Midbrain (tissue), 1 donor: ENCODE data around the gene ANKRD11.

ENCODE experiments used
- DNase-seq: peaks from one replicate; lab custom pipeline; 2025; lab: John Stamatoyannopoulos, UW

Gene ANKRD11

DNA sequence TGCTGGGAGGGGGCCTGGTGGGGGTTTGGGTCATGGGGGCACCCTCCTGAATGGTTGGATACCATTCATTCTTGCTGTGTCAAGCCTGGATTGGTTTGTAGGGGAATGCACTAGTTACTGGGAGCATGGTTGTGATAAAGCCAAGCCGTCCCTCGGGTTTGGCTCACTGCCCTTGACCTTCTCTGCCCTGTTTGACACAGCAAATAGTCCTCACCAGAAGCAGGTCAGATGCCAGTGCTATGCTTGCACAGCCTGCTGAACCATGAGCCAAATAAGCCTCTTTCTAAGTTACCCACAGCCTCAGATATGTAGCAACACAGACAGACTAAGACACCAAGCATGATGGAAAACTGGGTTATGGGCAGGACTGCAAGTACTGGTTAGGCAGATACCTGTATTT lies 258.3 kb downstream of the ANKRD11 start:
- DNase-seq: no peak

DNA sequence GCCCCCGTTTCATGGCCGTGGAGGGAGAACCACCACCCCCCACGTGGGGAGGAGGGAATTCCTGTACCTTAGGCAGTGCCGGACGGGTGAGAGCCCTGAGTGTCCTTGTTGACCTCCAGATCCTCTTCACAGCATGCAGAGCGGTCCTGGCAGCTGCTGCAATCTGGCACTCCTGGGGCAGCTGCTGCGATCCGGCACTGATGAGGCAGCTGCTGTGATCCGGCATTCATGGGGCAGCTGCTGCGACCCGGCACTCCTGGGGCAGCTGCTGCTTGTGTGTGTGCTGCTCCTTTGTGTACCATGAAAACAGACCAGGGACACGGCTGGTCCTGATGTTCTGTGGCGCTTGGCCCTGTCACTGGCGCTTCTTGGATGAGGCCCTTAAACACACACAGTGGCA lies 260.1 kb downstream of the ANKRD11 start:
- DNase-seq: no peak

DNA sequence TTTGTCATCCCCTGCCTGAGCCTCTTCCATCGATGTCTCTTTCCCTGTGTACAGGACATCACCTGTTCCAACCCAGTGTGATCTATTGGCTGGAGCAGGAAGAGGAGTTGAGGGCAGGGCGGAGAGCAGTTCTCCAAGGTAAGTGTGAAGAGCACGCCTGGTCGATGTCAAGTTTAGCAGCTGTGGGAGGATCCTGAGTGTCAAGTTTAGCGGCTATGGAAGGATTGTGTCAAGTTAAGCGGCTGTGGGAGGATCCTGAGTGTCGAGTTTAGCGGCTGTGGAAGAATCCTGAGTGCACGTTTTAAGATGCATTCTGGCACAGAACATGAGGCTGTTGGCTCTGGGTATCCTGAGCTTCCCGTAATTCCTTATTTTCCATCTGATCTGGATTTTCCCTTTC lies 265.7 kb downstream of the ANKRD11 start:
- DNase-seq: no peak

DNA sequence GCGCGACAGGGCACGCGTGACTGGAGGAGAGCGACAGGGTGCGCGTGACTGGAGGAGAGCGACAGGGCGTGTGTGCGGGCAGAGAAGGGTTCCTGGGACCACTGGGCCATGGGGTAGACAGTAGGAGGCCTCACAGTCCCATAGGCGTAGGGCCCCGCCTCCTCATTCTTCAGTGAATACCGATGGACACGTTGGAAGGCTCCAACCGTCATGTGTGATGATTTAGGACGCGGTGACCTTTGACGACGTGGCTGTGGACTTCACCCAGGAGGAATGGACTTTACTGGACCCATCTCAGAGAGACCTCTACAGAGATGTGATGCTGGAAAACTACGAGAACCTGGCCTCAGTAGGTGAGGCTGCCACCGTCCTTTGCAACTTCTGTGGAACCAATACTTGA lies 267.4 kb downstream of the ANKRD11 start:
- DNase-seq: no peak

DNA sequence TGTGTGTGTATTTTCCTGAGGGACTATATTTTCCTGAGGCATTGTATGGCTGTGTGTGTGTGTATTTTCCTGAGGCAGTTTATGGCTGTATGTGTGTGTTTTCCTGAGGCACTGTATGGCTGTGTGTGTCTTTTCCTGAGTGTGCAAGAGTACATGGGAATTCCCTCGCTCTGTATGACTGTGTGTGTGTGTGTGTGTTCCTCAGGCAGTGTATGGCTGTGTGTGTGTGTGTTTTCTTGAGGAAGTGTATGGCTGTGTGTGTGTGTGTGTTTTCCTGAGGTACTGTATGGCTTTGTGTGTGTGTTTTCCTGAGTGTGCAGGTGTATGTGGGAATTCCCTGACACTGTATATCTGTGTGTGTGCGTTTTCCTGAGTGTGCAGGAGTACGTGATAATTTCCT lies 268.8 kb downstream of the ANKRD11 start:
- no peak for DNase-seq

DNA sequence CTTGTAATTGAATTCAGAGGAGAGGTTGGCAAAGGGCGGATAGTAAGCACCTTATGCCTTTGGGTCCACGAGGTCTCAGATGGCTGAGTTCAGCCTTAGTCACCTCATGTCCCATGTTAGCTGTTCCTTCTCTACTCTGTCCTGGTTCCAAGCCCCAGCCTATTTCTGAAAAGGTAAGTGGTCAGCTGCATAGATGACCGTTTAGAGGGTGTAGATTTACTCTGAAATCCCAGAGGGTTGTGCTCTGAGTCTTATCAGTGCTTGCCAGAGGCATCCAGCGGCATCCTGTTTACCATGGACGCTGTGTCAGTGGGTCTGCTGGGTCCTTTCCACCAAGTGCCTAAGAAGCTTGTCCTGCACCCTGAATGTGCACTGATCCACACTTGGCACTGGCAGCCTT lies 271.0 kb downstream of the ANKRD11 start:
- DNase-seq: no peak
